ENCODE results near the gene ECE1. TPM values are rescaled to one million over a fixed set of nuclear protein-coding genes. Genes with fewer than 3 reads are reported as not detected.

ECE1 gene
- total and polyA plus RNA-seq, 9 of the 15 experiments (the other 6 are each of a cell fraction or from before 2014, with no cell fraction given) = 0.56 to 34.8 (median 11.0) TPM

DNA sequence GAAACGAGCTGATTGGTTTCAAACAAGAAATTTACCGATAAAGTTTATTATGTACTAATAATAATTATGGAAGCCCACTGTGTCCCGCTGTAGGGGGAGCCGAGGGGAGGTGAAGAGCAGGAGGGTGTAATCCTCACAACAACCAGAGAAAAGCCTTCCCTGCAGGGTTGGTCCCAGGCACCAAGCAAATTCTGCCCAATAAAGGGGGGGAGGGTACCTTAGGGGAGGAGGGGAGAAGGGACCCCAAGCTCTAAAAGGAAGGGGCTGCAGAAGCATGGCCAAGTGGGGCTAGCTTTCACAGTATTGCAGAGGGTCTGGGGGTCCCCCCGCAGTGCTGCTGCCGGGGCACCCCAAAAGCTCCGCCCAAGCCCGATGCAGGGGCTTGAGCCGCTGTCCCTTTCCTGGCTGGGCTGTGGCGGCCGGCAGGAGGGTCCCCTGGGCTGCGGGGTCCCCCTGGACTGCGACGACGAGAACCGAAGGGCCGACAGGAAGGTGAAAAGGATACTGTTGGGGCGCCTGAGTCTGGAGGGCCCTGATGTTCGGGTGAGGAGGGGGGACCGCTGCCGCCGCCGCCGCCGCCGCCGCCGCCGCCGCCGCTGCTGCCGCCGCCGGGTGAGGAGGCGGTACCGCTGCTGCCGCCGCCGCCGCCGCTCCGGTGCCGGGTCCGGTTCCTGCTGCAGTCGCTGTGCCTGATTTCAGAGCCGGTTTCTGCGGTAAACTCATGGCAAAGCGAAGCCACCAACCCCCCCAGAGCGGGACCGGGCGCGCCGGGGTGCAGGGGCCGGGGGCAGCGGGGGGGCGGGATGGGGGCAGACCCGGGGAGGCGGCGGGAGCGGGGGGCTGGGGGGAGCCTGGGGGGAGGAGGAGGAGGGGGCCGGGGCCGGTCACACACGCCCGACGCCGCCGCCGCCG lies 114.3 kb downstream of the ECE1 start (continued):
- TF ChIP-seq MAZ (CRISPR knock-in tag; conservative IDR thresholded peaks at IDR 0.05 in 1 of 2, IDR thresholded peaks at IDR 0.05 in 1 of 2) = peak; percentile 57 to 60; a peak in 3 of 4 replicates
- no peak for TF ChIP-seq EWSR1 (IDR thresholded peaks at IDR 0.05; ENCODE audit: borderline replicate concordance, low read depth, partially characterized antibody)
- TF ChIP-seq, protein P1, sequence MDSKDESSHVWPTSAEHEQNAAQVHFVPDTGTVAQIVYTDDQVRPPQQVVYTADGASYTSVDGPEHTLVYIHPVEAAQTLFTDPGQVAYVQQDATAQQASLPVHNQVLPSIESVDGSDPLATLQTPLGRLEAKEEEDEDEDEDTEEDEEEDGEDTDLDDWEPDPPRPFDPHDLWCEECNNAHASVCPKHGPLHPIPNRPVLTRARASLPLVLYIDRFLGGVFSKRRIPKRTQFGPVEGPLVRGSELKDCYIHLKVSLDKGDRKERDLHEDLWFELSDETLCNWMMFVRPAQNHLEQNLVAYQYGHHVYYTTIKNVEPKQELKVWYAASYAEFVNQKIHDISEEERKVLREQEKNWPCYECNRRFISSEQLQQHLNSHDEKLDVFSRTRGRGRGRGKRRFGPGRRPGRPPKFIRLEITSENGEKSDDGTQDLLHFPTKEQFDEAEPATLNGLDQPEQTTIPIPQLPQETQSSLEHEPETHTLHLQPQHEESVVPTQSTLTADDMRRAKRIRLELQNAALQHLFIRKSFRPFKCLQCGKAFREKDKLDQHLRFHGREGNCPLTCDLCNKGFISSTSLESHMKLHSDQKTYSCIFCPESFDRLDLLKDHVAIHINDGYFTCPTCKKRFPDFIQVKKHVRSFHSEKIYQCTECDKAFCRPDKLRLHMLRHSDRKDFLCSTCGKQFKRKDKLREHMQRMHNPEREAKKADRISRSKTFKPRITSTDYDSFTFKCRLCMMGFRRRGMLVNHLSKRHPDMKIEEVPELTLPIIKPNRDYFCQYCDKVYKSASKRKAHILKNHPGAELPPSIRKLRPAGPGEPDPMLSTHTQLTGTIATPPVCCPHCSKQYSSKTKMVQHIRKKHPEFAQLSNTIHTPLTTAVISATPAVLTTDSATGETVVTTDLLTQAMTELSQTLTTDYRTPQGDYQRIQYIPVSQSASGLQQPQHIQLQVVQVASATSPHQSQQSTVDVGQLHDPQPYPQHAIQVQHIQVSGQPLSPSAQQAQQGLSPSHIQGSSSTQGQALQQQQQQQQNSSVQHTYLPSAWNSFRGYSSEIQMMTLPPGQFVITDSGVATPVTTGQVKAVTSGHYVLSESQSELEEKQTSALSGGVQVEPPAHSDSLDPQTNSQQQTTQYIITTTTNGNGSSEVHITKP (IDR thresholded peaks at IDR 0.05; ENCODE audit: partially characterized antibody) = no peak

- Histone ChIP-seq H4K20me1 (replicated peaks; ENCODE audit: control insufficient read depth, insufficient read depth, low read length) (peaks cover 12% of the 10 kb centered on the region), H3K4me3 (peak overlapping the region; percentile 88), H3K9ac (ENCODE audit: insufficient read depth in 1 of 2, low read depth in 2 of 2, low read length in 2 of 2) (peak overlapping the region; percentile 69 to 97), H3K9me1 (ENCODE audit: control insufficient read depth, insufficient read depth, low read length) (no peaks in the 10 kb centered on the region), H3K9me3 (replicated peaks; ENCODE audit: control insufficient read depth, insufficient read depth, low read depth, low read length) (no peaks in the 10 kb centered on the region), H3K4me1 (replicated peaks in 1 of 2; ENCODE audit: control insufficient read depth in 2 of 2, insufficient read depth in 2 of 2, low read length in 2 of 2) (peaks cover 16 to 20% of the 10 kb centered on the region in 2 experiments; a peak in 4 of 5 replicates), H3K36me3 (ENCODE audit: control insufficient read depth, insufficient read depth, low read length) (peaks cover 18% of the 10 kb centered on the region; the same call in 1 of the 3 replicates), H3K27me3 (ENCODE audit: control insufficient read depth in 2 of 2, insufficient read depth in 2 of 2, low read length in 2 of 2) (no peaks in the 10 kb centered on the region), H2AFZ (ENCODE audit: low read depth, low read length) (peak overlapping the region; percentile 73; the same call in 1 of the 2 replicates), H3K79me2 (ENCODE audit: control insufficient read depth, insufficient read depth, low read length) (peaks cover 45% of the 10 kb centered on the region), H3K27ac (ENCODE audit: extremely low read depth, low read depth, low read length) (peak overlapping the region; percentile 72; the same call in 2 of the 3 replicates), H3K4me2 (ENCODE audit: insufficient read depth, low read length) (peak overlapping the region; percentile 83)
- BruUV-seq (replicated peaks) = TSS peak; percentile 71
- in situ Hi-C loops (cut with MboI) = no loop called here
- ChIA-PET POLR2A (interaction anchor here (0.6 to 2.2 kb wide), 7 partner anchors 8 to 655 kb away, joined by 3 to 7 read pairs (median 3); no protein-coding TSS in a partner anchor), CTCF (ENCODE audit: low intra/inter-chr PET ratio) (no interaction called here)
- WGBS (ENCODE audit: insufficient coverage, low coverage, missing lambda C conversion rate) = 0% methylated on average over 6 of the region's 6 CpGs
- intact Hi-C loops (cut with micrococcal nuclease) = loop anchor here (5.0 kb wide), 1 partner anchor 388 kb away; the partner anchor contains the start of gene HP1BP3
- ATAC-seq (no peak), DNase-seq (ENCODE audit: extremely low read depth in 1 of 4, low spot score in 3 of 4) (peak in 1 of 4 experiments; percentile 65), FAIRE-seq (no peak)
- TF ChIP-seq, protein P1 (IDR thresholded peaks at IDR 0.05; ENCODE audit: partially characterized antibody) = no peak
- TF ChIP-seq ZNF384 (IDR thresholded peaks at IDR 0.05; ENCODE audit: low read depth, low read length) (no peak), DEAF1 (CRISPR knock-in tag; IDR thresholded peaks at IDR 0.05) (0 out of 2 replicates have a peak, but pooled peaks have one; percentile 7), GABPA (tag; conservative IDR thresholded peaks at IDR 0.05; ENCODE audit: low read depth) (peak; percentile 54), ARID1B (IDR thresholded peaks at IDR 0.05) (0 out of 2 replicates have a peak, but pooled peaks have one; percentile 5), ZEB2 (IDR thresholded peaks at IDR 0.05) (peak; percentile 7; the same call in 1 of the 2 replicates)
Measured at GRCh38 chr1:21175324-21175669, 115.0 kb downstream of the ECE1 start.
